Measurements from ENCODE around the gene S100A5.

S100A5 gene

GRCh38 chr1:153534226-153534924, 6.4 kb downstream of the S100A5 start:
- H3K9me3 ChIP-seq (ENCODE audit: control insufficient read depth in 1 of 2, low read length in 2 of 2) = no peaks in the 10 kb centered on the region
- peak overlapping the region; percentile 77 to 85 for H3K4me3 ChIP-seq (ENCODE audit: low read depth in 1 of 2, low read length in 2 of 2)
- H3K27me3 ChIP-seq (ENCODE audit: control insufficient read depth in 1 of 2, insufficient read depth in 2 of 2, low read length in 2 of 2) = no peaks in the 10 kb centered on the region
- H3K4me1 ChIP-seq (ENCODE audit: control insufficient read depth in 1 of 2, insufficient read depth in 2 of 2, low read length in 2 of 2) = peaks cover 54 to 61% of the 10 kb centered on the region in 2 donors
- H3K36me3 ChIP-seq (ENCODE audit: control insufficient read depth in 1 of 2, insufficient read depth in 2 of 2, low read length in 2 of 2) = no peaks in the 10 kb centered on the region
- H3K9ac ChIP-seq (ENCODE audit: low read depth in 1 of 2, low read length in 2 of 2) = peak overlapping the region; percentile 95 to 98
- H3K27ac ChIP-seq (ENCODE audit: low read depth, low read length) = peak overlapping the region; percentile 95

- no peaks in the 10 kb centered on the region for H3K36me3 ChIP-seq (ENCODE audit: control insufficient read depth in 1 of 2, insufficient read depth in 2 of 2, low read length in 2 of 2)
- H3K4me1 ChIP-seq (ENCODE audit: control insufficient read depth in 1 of 2, insufficient read depth in 2 of 2, low read length in 2 of 2) = peaks cover 54 to 61% of the 10 kb centered on the region in 2 donors
- H3K9ac ChIP-seq (ENCODE audit: low read depth in 1 of 2, low read length in 2 of 2) = peak overlapping the region; percentile 95 to 98
- H3K27ac ChIP-seq (ENCODE audit: low read depth, low read length) = peak overlapping the region; percentile 77
- no peaks in the 10 kb centered on the region for H3K27me3 ChIP-seq (ENCODE audit: control insufficient read depth in 1 of 2, insufficient read depth in 2 of 2, low read length in 2 of 2)
- H3K9me3 ChIP-seq (ENCODE audit: control insufficient read depth in 1 of 2, low read length in 2 of 2) = no peaks in the 10 kb centered on the region
- peak overlapping the region; percentile 77 to 85 for H3K4me3 ChIP-seq (ENCODE audit: low read depth in 1 of 2, low read length in 2 of 2)
These were observed 7.0 kb downstream of the S100A5 start for GRCh38 chr1:153533689-153534201.

- Histone ChIP-seq H3K9ac (ENCODE audit: low read depth in 1 of 2, low read length in 2 of 2) (peak overlapping the region; percentile 95 to 98), H3K4me1 (ENCODE audit: control insufficient read depth in 1 of 2, insufficient read depth in 2 of 2, low read length in 2 of 2) (peaks cover 50 to 59% of the 10 kb centered on the region in 2 donors), H3K9me3 (ENCODE audit: control insufficient read depth in 1 of 2, low read length in 2 of 2) (no peaks in the 10 kb centered on the region), H3K27me3 (ENCODE audit: control insufficient read depth in 1 of 2, insufficient read depth in 2 of 2, low read length in 2 of 2) (no peaks in the 10 kb centered on the region), H3K4me3 (ENCODE audit: low read depth in 1 of 2, low read length in 2 of 2) (peak overlapping the region; percentile 77 to 85), H3K36me3 (ENCODE audit: control insufficient read depth in 1 of 2, insufficient read depth in 2 of 2, low read length in 2 of 2) (no peaks in the 10 kb centered on the region), H3K27ac (ENCODE audit: low read depth, low read length) (peak overlapping the region; percentile 77)
These were observed 7.8 kb downstream of the S100A5 start for GRCh38 chr1:153532769-153533599.

- Histone ChIP-seq H3K27me3 (ENCODE audit: control insufficient read depth in 1 of 2, insufficient read depth in 2 of 2, low read length in 2 of 2) (no peaks in the 10 kb centered on the region), H3K4me1 (ENCODE audit: control insufficient read depth in 1 of 2, insufficient read depth in 2 of 2, low read length in 2 of 2) (peaks cover 46 to 52% of the 10 kb centered on the region in 2 donors), H3K9me3 (ENCODE audit: control insufficient read depth in 1 of 2, low read length in 2 of 2) (no peaks in the 10 kb centered on the region), H3K9ac (ENCODE audit: low read depth in 1 of 2, low read length in 2 of 2) (peak overlapping the region; percentile 95 to 98), H3K27ac (ENCODE audit: low read depth, low read length) (peak overlapping the region; percentile 77), H3K4me3 (ENCODE audit: low read depth in 1 of 2, low read length in 2 of 2) (peak overlapping the region; percentile 77 to 85), H3K36me3 (ENCODE audit: control insufficient read depth in 1 of 2, insufficient read depth in 2 of 2, low read length in 2 of 2) (no peaks in the 10 kb centered on the region)
These were observed 8.6 kb downstream of the S100A5 start for GRCh38 chr1:153532181-153532580.

GRCh38 chr1:153531638-153532037, 9.1 kb downstream of the S100A5 start:
- no peak overlapping the region for H3K9ac ChIP-seq (ENCODE audit: low read depth in 1 of 2, low read length in 2 of 2)
- H3K27ac ChIP-seq (ENCODE audit: low read depth, low read length) = no peak overlapping the region
- H3K4me3 ChIP-seq (ENCODE audit: low read depth in 1 of 2, low read length in 2 of 2) = no peak overlapping the region
- H3K4me1 ChIP-seq (ENCODE audit: control insufficient read depth in 1 of 2, insufficient read depth in 2 of 2, low read length in 2 of 2) = peaks cover 40 to 46% of the 10 kb centered on the region in 2 donors
- no peaks in the 10 kb centered on the region for H3K36me3 ChIP-seq (ENCODE audit: control insufficient read depth in 1 of 2, insufficient read depth in 2 of 2, low read length in 2 of 2)
- H3K27me3 ChIP-seq (ENCODE audit: control insufficient read depth in 1 of 2, insufficient read depth in 2 of 2, low read length in 2 of 2) = no peaks in the 10 kb centered on the region
- no peaks in the 10 kb centered on the region for H3K9me3 ChIP-seq (ENCODE audit: control insufficient read depth in 1 of 2, low read length in 2 of 2)

GRCh38 chr1:153527683-153528040, 13.1 kb downstream of the S100A5 start:
- no peak overlapping the region for H3K27ac ChIP-seq (ENCODE audit: low read depth, low read length)

GRCh38 chr1:153527023-153527682, 13.6 kb downstream of the S100A5 start:
- Histone ChIP-seq H3K27me3 (ENCODE audit: control insufficient read depth in 1 of 2, insufficient read depth in 2 of 2, low read length in 2 of 2) (no peaks in the 10 kb centered on the region), H3K27ac (ENCODE audit: low read depth, low read length) (no peak overlapping the region), H3K4me3 (ENCODE audit: low read depth in 1 of 2, low read length in 2 of 2) (no peak overlapping the region), H3K9ac (ENCODE audit: low read depth in 1 of 2, low read length in 2 of 2) (no peak overlapping the region), H3K4me1 (ENCODE audit: control insufficient read depth in 1 of 2, insufficient read depth in 2 of 2, low read length in 2 of 2) (peaks cover 7 to 16% of the 10 kb centered on the region in 2 donors), H3K9me3 (ENCODE audit: control insufficient read depth in 1 of 2, low read length in 2 of 2) (no peaks in the 10 kb centered on the region), H3K36me3 (ENCODE audit: control insufficient read depth in 1 of 2, insufficient read depth in 2 of 2, low read length in 2 of 2) (no peaks in the 10 kb centered on the region)

More at GRCh38 chr1:153527683-153528040, 13.1 kb downstream of the S100A5 start:
- Histone ChIP-seq H3K9me3 (ENCODE audit: control insufficient read depth in 1 of 2, low read length in 2 of 2) (no peaks in the 10 kb centered on the region), H3K9ac (ENCODE audit: low read depth in 1 of 2, low read length in 2 of 2) (no peak overlapping the region), H3K4me3 (ENCODE audit: low read depth in 1 of 2, low read length in 2 of 2) (no peak overlapping the region), H3K36me3 (ENCODE audit: control insufficient read depth in 1 of 2, insufficient read depth in 2 of 2, low read length in 2 of 2) (no peaks in the 10 kb centered on the region), H3K27me3 (ENCODE audit: control insufficient read depth in 1 of 2, insufficient read depth in 2 of 2, low read length in 2 of 2) (no peaks in the 10 kb centered on the region), H3K4me1 (ENCODE audit: control insufficient read depth in 1 of 2, insufficient read depth in 2 of 2, low read length in 2 of 2) (peaks cover 12 to 20% of the 10 kb centered on the region in 2 donors)

GRCh38 chr1:153526132-153526543, 14.6 kb downstream of the S100A5 start:
- H3K9me3 ChIP-seq (ENCODE audit: control insufficient read depth in 1 of 2, low read length in 2 of 2) = no peaks in the 10 kb centered on the region
- H3K36me3 ChIP-seq (ENCODE audit: control insufficient read depth in 1 of 2, insufficient read depth in 2 of 2, low read length in 2 of 2) = no peaks in the 10 kb centered on the region
- H3K4me1 ChIP-seq (ENCODE audit: control insufficient read depth in 1 of 2, insufficient read depth in 2 of 2, low read length in 2 of 2) = peaks cover 3 to 10% of the 10 kb centered on the region in 2 donors
- H3K27me3 ChIP-seq (ENCODE audit: control insufficient read depth in 1 of 2, insufficient read depth in 2 of 2, low read length in 2 of 2) = no peaks in the 10 kb centered on the region
- H3K4me3 ChIP-seq (ENCODE audit: low read depth in 1 of 2, low read length in 2 of 2) = no peak overlapping the region
- no peak overlapping the region for H3K27ac ChIP-seq (ENCODE audit: low read depth, low read length)
- H3K9ac ChIP-seq (ENCODE audit: low read depth in 1 of 2, low read length in 2 of 2) = no peak overlapping the region

GRCh38 chr1:153525088-153525728, 15.5 kb downstream of the S100A5 start:
- Histone ChIP-seq H3K4me1 (ENCODE audit: control insufficient read depth in 1 of 2, insufficient read depth in 2 of 2, low read length in 2 of 2) (peaks cover 9 to 18% of the 10 kb centered on the region in 2 donors), H3K9me3 (ENCODE audit: control insufficient read depth in 1 of 2, low read length in 2 of 2) (no peaks in the 10 kb centered on the region), H3K27ac (ENCODE audit: low read depth, low read length) (no peak overlapping the region), H3K9ac (ENCODE audit: low read depth in 1 of 2, low read length in 2 of 2) (no peak overlapping the region), H3K36me3 (ENCODE audit: control insufficient read depth in 1 of 2, insufficient read depth in 2 of 2, low read length in 2 of 2) (no peaks in the 10 kb centered on the region), H3K4me3 (ENCODE audit: low read depth in 1 of 2, low read length in 2 of 2) (no peak overlapping the region), H3K27me3 (ENCODE audit: control insufficient read depth in 1 of 2, insufficient read depth in 2 of 2, low read length in 2 of 2) (no peaks in the 10 kb centered on the region)

All from duodenal mucosa (tissue), 2 donors.